T-helper 2 cell treated with Interferon-gamma antibody and Interleukin-4, amounts not matched to agents 5 μg/mL and 100 μg/mL, for 36 hours (primary cell): ENCODE results near the gene TMEM45B.

Experiments
- DNase-seq: peaks from one replicate; pipeline ENCODE4 v3.0.0; 2021; ENCODE audit warnings: low spot score
- H3K27ac Mint-ChIP-seq: one replicate; pipeline ENCODE4 v1.8.0; 2021; ENCODE audit warnings: mild to moderate bottlenecking, mixed read lengths
- H3K27me3 Mint-ChIP-seq: one replicate; pipeline ENCODE4 v1.8.0; 2021; ENCODE audit warnings: low read depth, mixed read lengths
- H3K36me3 Mint-ChIP-seq: one replicate; pipeline ENCODE4 v1.8.0; 2021; ENCODE audit warnings: low read depth, mixed read lengths
- H3K4me1 Mint-ChIP-seq: one replicate; pipeline ENCODE4 v1.8.0; 2021; ENCODE audit warnings: low read depth, mixed read lengths
- H3K4me3 Mint-ChIP-seq: one replicate; pipeline ENCODE4 v1.8.0; 2022; ENCODE audit warnings: mild to moderate bottlenecking, moderate library complexity, mixed read lengths
- H3K9me3 Mint-ChIP-seq: one replicate; pipeline ENCODE4 v1.8.0; 2021; ENCODE audit warnings: mixed read lengths

Gene TMEM45B

DNA sequence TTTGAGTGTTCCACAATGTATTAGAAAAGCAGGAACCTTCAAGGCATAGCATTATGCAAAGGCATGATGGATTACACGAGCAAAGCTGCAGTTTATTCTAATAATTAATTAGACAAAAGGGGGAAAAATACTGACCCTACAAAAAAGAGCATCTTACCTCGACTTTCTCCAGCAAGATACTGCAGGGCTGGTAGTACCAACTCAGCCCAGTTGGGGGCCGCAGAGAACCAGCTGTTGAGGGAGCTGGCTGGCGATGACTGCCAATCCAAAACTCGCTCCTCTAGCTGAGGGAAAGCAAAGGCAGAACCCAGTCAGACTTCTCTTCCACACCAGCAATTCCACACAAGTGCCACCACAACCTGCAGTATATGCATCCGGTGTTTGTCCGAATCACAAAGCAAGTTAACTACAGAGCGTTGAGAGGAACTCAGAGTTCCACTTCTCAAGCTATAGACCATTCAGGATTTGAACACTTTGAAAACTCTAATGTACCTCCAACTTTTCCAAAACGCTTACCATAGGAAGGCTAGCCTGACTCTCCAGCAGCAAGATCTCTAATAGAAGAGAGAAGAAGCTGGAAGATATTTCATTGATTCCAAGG, 66.0 kb downstream of the TMEM45B start:
- Mint-ChIP-seq H3K27ac (no peak overlapping the region), H3K36me3 (peaks cover 71% of the 10 kb centered on the region), H3K27me3 (no peaks in the 10 kb centered on the region), H3K4me3 (no peak overlapping the region), H3K4me1 (no peaks in the 10 kb centered on the region), H3K9me3 (no peaks in the 10 kb centered on the region)
- DNase-seq: no peak

GRCh38 chr11:129884581-129884980, 68.9 kb downstream of the TMEM45B start:
- H3K36me3 Mint-ChIP-seq: peaks cover 72% of the 10 kb centered on the region

GRCh38 chr11:129885381-129885780, 69.7 kb downstream of the TMEM45B start:
- Mint-ChIP-seq H3K4me3 (no peak overlapping the region), H3K27me3 (no peaks in the 10 kb centered on the region), H3K4me1 (peaks cover 10% of the 10 kb centered on the region), H3K27ac (no peak overlapping the region), H3K9me3 (no peaks in the 10 kb centered on the region), H3K36me3 (peaks cover 74% of the 10 kb centered on the region)
- no peak for DNase-seq

More at GRCh38 chr11:129884581-129884980, 68.9 kb downstream of the TMEM45B start:
- H3K9me3 Mint-ChIP-seq: no peaks in the 10 kb centered on the region
- no peaks in the 10 kb centered on the region for H3K27me3 Mint-ChIP-seq
- DNase-seq: no peak
- no peak overlapping the region for H3K27ac Mint-ChIP-seq
- no peak overlapping the region for H3K4me3 Mint-ChIP-seq
- H3K4me1 Mint-ChIP-seq: peaks cover 9% of the 10 kb centered on the region

DNA sequence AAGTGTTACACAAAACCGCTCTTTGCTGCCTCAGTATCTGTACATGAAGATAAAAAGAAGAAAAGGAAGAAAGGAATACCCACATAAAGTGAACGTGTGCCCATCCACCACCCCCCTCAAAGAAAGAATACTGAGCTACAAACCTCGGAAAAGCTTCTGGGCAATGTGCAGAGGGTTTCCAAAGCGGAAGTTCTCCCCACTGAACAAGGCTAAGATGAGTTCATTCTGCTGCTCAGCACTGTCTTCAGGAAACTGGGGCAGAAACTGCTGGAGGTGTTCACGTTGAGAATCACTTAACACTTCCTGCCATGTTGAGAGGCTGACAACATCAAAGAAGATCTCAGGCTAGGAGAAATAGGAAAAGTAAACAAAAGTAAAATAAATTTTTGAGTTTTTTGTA, 72.8 kb downstream of the TMEM45B start:
- H3K36me3 Mint-ChIP-seq: peaks cover 70% of the 10 kb centered on the region
- no peaks in the 10 kb centered on the region for H3K27me3 Mint-ChIP-seq
- DNase-seq: peak; percentile 11
- peak overlapping the region; percentile 44 for H3K4me3 Mint-ChIP-seq
- H3K27ac Mint-ChIP-seq: peak overlapping the region; percentile 73
- H3K4me1 Mint-ChIP-seq: peaks cover 17% of the 10 kb centered on the region
- H3K9me3 Mint-ChIP-seq: no peaks in the 10 kb centered on the region

- Mint-ChIP-seq H3K4me1 (peaks cover 25% of the 10 kb centered on the region), H3K9me3 (no peaks in the 10 kb centered on the region), H3K36me3 (peaks cover 33% of the 10 kb centered on the region), H3K27me3 (no peaks in the 10 kb centered on the region), H3K27ac (peak overlapping the region; percentile 86), H3K4me3 (peak overlapping the region; percentile 93)
- DNase-seq: peak; percentile 17
These were observed 78.9 kb downstream of the TMEM45B start for GRCh38 chr11:129894278-129895125.

GRCh38 chr11:129895126-129896041, 79.7 kb downstream of the TMEM45B start, which contains the start of gene NFRKB:
NFRKB (minus strand) TSS chr11:129895578; CDS start chr11:129892849, 2,729 bp downstream.
- no peaks in the 10 kb centered on the region for H3K27me3 Mint-ChIP-seq
- H3K4me3 Mint-ChIP-seq: peak within 1 kb of the TSS; percentile 93
- peaks cover 29% of the 10 kb centered on the region for H3K36me3 Mint-ChIP-seq
- DNase-seq: peak; percentile 84
- H3K9me3 Mint-ChIP-seq: no peaks in the 10 kb centered on the region
- H3K4me1 Mint-ChIP-seq: peaks cover 23% of the 10 kb centered on the region
- peak within 1 kb of the TSS; percentile 86 for H3K27ac Mint-ChIP-seq

DNA sequence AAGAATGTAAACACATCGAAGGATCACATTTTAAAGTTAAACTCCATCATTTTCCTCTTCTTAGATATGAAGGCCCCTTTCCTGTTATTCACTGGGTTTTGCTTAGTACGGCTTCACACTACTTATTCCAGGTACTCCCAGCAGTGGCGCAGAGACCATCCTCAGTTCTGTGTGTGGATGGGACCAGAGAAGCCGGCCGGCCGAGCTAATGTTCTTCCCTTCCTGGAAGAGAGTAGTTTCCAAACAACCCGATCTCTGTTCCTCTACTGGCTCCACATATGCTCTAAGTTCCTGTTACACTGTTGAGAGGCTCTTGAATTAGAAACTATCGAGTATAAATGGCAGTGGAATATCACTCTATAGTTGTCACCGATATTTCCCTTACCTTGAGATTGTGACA, 80.4 kb downstream of the TMEM45B start:
- Mint-ChIP-seq H3K9me3 (no peaks in the 10 kb centered on the region), H3K27me3 (no peaks in the 10 kb centered on the region), H3K4me3 (peak overlapping the region; percentile 83), H3K4me1 (peaks cover 23% of the 10 kb centered on the region), H3K36me3 (peaks cover 27% of the 10 kb centered on the region), H3K27ac (peak overlapping the region; percentile 60)
- no peak for DNase-seq

- no peaks in the 10 kb centered on the region for H3K4me1 Mint-ChIP-seq
- H3K9me3 Mint-ChIP-seq: no peaks in the 10 kb centered on the region
- no peak for DNase-seq
- H3K36me3 Mint-ChIP-seq: peaks cover 21% of the 10 kb centered on the region
- H3K4me3 Mint-ChIP-seq: no peak overlapping the region
- H3K27me3 Mint-ChIP-seq: no peaks in the 10 kb centered on the region
- no peak overlapping the region for H3K27ac Mint-ChIP-seq
These were observed 89.8 kb downstream of the TMEM45B start for GRCh38 chr11:129905402-129905801.
